Esophagus squamous epithelium (tissue), 4 donors: ENCODE measurements around the gene LIME1.

Experiments used
- CTCF ChIP-seq, 6 experiments: fragments of 450-650 bp in 4 of 6; fragments of 200-600 bp in 2 of 6; sonication (generic) in 2 of 6; IDR thresholded peaks; one replicate each; pipeline ENCODE4 v1.5.1; 2016 to 2019; ENCODE audit warnings: antibody characterized with exemption in 6 of 6, mild to moderate bottlenecking in 4 of 6, moderate library complexity in 4 of 6
- POLR2A ChIP-seq, 4 donors: fragments of 450-650 bp; IDR thresholded peaks; one replicate each; pipeline ENCODE4 v1.6.1; 2017; ENCODE audit warnings: antibody characterized with exemption in 4 of 4, mild to moderate bottlenecking in 4 of 4, moderate library complexity in 3 of 4

- TF ChIP-seq POLR2A (IDR thresholded peaks at IDR 0.05): no peak
- TF ChIP-seq CTCF (IDR thresholded peaks at IDR 0.05): no peak
Observed at GRCh38 chr20:63777614-63778013, 41.1 kb downstream of the LIME1 start.
